Measurements from ENCODE around the gene NEO1.
A peak's percentile ranks its signal among the peaks of the same experiment; 100 is the strongest.

NEO1 gene

GRCh38 chr15:73078722-73079121 lies 26.5 kb downstream of the NEO1 start:
- Histone ChIP-seq H3K9me2 (replicated peaks; ENCODE audit: insufficient read depth, low read length) (no peaks in the 10 kb centered on the region), H3K9ac (ENCODE audit: low read length) (no peak overlapping the region), H3K79me2 (ENCODE audit: insufficient read depth, low read length) (no peaks in the 10 kb centered on the region), H3K4me3 (ENCODE audit: insufficient read depth, low read length, poor library complexity, severe bottlenecking) (no peak overlapping the region), H4K20me1 (ENCODE audit: low read depth, low read length) (no peaks in the 10 kb centered on the region), H3K9me3 (ENCODE audit: insufficient read depth, low read length) (no peaks in the 10 kb centered on the region), H3K36me3 (ENCODE audit: low read length) (no peaks in the 10 kb centered on the region), H3K4me2 (ENCODE audit: low read depth, low read length, poor library complexity, severe bottlenecking) (no peak overlapping the region), H2AFZ (ENCODE audit: low read depth, low read length, severe bottlenecking) (no peak overlapping the region), H3F3A (ENCODE audit: insufficient read depth) (no peaks in the 10 kb centered on the region), H3K27ac (ENCODE audit: low read depth, low read length) (no peak overlapping the region), H3K27me3 (ENCODE audit: low read length) (no peaks in the 10 kb centered on the region)
- TF ChIP-seq EZH2phosphoT487 (conservative IDR thresholded peaks at IDR 0.05; ENCODE audit: low read length), result no peak
- TF ChIP-seq, protein P1, sequence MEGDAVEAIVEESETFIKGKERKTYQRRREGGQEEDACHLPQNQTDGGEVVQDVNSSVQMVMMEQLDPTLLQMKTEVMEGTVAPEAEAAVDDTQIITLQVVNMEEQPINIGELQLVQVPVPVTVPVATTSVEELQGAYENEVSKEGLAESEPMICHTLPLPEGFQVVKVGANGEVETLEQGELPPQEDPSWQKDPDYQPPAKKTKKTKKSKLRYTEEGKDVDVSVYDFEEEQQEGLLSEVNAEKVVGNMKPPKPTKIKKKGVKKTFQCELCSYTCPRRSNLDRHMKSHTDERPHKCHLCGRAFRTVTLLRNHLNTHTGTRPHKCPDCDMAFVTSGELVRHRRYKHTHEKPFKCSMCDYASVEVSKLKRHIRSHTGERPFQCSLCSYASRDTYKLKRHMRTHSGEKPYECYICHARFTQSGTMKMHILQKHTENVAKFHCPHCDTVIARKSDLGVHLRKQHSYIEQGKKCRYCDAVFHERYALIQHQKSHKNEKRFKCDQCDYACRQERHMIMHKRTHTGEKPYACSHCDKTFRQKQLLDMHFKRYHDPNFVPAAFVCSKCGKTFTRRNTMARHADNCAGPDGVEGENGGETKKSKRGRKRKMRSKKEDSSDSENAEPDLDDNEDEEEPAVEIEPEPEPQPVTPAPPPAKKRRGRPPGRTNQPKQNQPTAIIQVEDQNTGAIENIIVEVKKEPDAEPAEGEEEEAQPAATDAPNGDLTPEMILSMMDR (IDR thresholded peaks at IDR 0.05; ENCODE audit: insufficient read depth, low read length, poor library complexity, severe bottlenecking), result no peak

DNA sequence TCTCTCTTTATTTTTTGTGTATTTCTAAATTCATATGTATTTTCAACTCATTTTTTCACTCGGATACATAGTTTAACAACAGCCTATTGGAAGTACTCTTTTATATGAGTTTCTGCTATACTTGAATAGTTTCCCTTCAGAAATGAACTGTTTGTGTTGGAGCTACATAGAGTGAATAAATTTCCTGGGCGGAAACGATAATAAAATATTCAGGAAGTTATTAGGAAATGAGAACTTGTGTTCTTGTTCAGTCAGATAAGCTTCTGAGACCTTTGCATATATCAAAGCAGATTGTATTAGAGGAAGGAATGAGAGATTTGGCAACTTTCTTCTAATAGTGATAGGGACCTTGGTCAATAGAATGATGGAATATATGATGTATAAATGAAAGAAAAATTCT lies 27.3 kb downstream of the NEO1 start:
- no peaks in the 10 kb centered on the region for H3K9me2 ChIP-seq (replicated peaks; ENCODE audit: insufficient read depth, low read length)
- H3K4me2 ChIP-seq (ENCODE audit: low read depth, low read length, poor library complexity, severe bottlenecking), result no peak overlapping the region
- H3K4me3 ChIP-seq (ENCODE audit: insufficient read depth, low read length, poor library complexity, severe bottlenecking), result no peak overlapping the region
- H2AFZ ChIP-seq (ENCODE audit: low read depth, low read length, severe bottlenecking), result no peak overlapping the region
- no peaks in the 10 kb centered on the region for H3K36me3 ChIP-seq (ENCODE audit: low read length)
- no peaks in the 10 kb centered on the region for H3K9me3 ChIP-seq (ENCODE audit: insufficient read depth, low read length)
- H3K27me3 ChIP-seq (ENCODE audit: low read length), result no peaks in the 10 kb centered on the region
- no peak overlapping the region for H3K27ac ChIP-seq (ENCODE audit: low read depth, low read length)
- no peaks in the 10 kb centered on the region for H4K20me1 ChIP-seq (ENCODE audit: low read depth, low read length)
- no peaks in the 10 kb centered on the region for H3K79me2 ChIP-seq (ENCODE audit: insufficient read depth, low read length)
- H3K9ac ChIP-seq (ENCODE audit: low read length), result no peak overlapping the region
- H3F3A ChIP-seq (ENCODE audit: insufficient read depth), result no peaks in the 10 kb centered on the region
- TF ChIP-seq, protein P1 (IDR thresholded peaks at IDR 0.05; ENCODE audit: insufficient read depth, low read length, poor library complexity, severe bottlenecking), result no peak
- no peak for TF ChIP-seq EZH2phosphoT487 (conservative IDR thresholded peaks at IDR 0.05; ENCODE audit: low read length)

GRCh38 chr15:73081321-73081958 lies 29.2 kb downstream of the NEO1 start:
- Histone ChIP-seq H3K79me2 (ENCODE audit: insufficient read depth, low read length) (no peaks in the 10 kb centered on the region), H3K9me3 (ENCODE audit: insufficient read depth, low read length) (no peaks in the 10 kb centered on the region), H3K27me3 (ENCODE audit: low read length) (no peaks in the 10 kb centered on the region), H3F3A (ENCODE audit: insufficient read depth) (no peaks in the 10 kb centered on the region), H3K36me3 (ENCODE audit: low read length) (no peaks in the 10 kb centered on the region), H3K27ac (ENCODE audit: low read depth, low read length) (no peak overlapping the region), H3K4me3 (ENCODE audit: insufficient read depth, low read length, poor library complexity, severe bottlenecking) (no peak overlapping the region), H4K20me1 (ENCODE audit: low read depth, low read length) (no peaks in the 10 kb centered on the region), H2AFZ (ENCODE audit: low read depth, low read length, severe bottlenecking) (no peak overlapping the region), H3K4me2 (ENCODE audit: low read depth, low read length, poor library complexity, severe bottlenecking) (no peak overlapping the region), H3K9ac (ENCODE audit: low read length) (no peak overlapping the region), H3K9me2 (replicated peaks; ENCODE audit: insufficient read depth, low read length) (no peaks in the 10 kb centered on the region)
- TF ChIP-seq, protein P1 (IDR thresholded peaks at IDR 0.05; ENCODE audit: insufficient read depth, low read length, poor library complexity, severe bottlenecking), result peak; percentile 36
- no peak for TF ChIP-seq EZH2phosphoT487 (conservative IDR thresholded peaks at IDR 0.05; ENCODE audit: low read length)
